ENCODE measurements around the gene DNAH8. TPM values are rescaled to one million over a fixed set of nuclear protein-coding genes. Genes with fewer than 3 reads are reported as not detected.

Gene DNAH8
- total RNA-seq, 1 experiment from 2014 or later = 0.15 TPM

GRCh38 chr6:38799529-38800184 is 84.5 kb downstream of the DNAH8 start:
- Histone ChIP-seq H3K79me2 (ENCODE audit: low read length) (no peaks in the 10 kb centered on the region), H3K27ac (ENCODE audit: low read length) (peak overlapping the region; percentile 57), H3K4me1 (ENCODE audit: insufficient read depth, low read length) (peaks cover 65% of the 10 kb centered on the region), H3F3A (ENCODE audit: low read length, unreplicated experiment) (no peaks in the 10 kb centered on the region), H2AFZ (ENCODE audit: low read length) (no peak overlapping the region), H3K27me3 (ENCODE audit: low read length) (no peaks in the 10 kb centered on the region), H3K36me3 (ENCODE audit: low read depth, low read length) (no peaks in the 10 kb centered on the region), H3K4me3 (ENCODE audit: low read length) (no peak overlapping the region), H4K20me1 (ENCODE audit: low read length) (no peaks in the 10 kb centered on the region), H3K9ac (ENCODE audit: low read length) (0 out of 2 replicates have a peak overlapping the region, but pooled peaks have one; percentile 14), H3K9me2 (replicated peaks; ENCODE audit: low read length) (no peaks in the 10 kb centered on the region), H3K4me2 (ENCODE audit: low read length) (peak overlapping the region; percentile 29; the same call in 1 of the 2 replicates), H3K9me3 (ENCODE audit: low read length) (no peaks in the 10 kb centered on the region)
- intact Hi-C loops (cut with micrococcal nuclease) = loop anchor here (5.0 kb wide), 1 partner anchor 47 kb away; no protein-coding TSS in a partner anchor
- TF ChIP-seq EZH2phosphoT487 (IDR thresholded peaks at IDR 0.05; ENCODE audit: borderline replicate concordance, low read length) (no peak), CTCF (conservative IDR thresholded peaks at IDR 0.05; ENCODE audit: low read depth, low read length) (no peak), EZH2 (IDR thresholded peaks at IDR 0.05; ENCODE audit: low read length, unreplicated experiment) (no peak)
- DNase-seq (peak; percentile 84), ATAC-seq (no peak)
- POLR2A ChIA-PET (ENCODE audit: unreplicated experiment) = interaction anchor here (0.6 kb wide), 1 partner anchor 96 kb away, joined by 7 read pairs; no protein-coding TSS in a partner anchor
- no TSS peak for BruUV-seq (replicated peaks)
- CTCF ChIA-PET = interaction anchor here (0.7 kb wide), 1 partner anchor 10 kb away, joined by 6 read pairs; no protein-coding TSS in a partner anchor

GRCh38 chr6:38801305-38801704 is 86.2 kb downstream of the DNAH8 start:
- H3K4me2 ChIP-seq (ENCODE audit: low read length) = no peak overlapping the region
- no peaks in the 10 kb centered on the region for H3K36me3 ChIP-seq (ENCODE audit: low read depth, low read length)
- no peaks in the 10 kb centered on the region for H3K27me3 ChIP-seq (ENCODE audit: low read length)
- no peaks in the 10 kb centered on the region for H3K9me3 ChIP-seq (ENCODE audit: low read length)
- no peaks in the 10 kb centered on the region for H3K79me2 ChIP-seq (ENCODE audit: low read length)
- no peaks in the 10 kb centered on the region for H4K20me1 ChIP-seq (ENCODE audit: low read length)
- DNase-seq (no peak), ATAC-seq (no peak)
- no peaks in the 10 kb centered on the region for H3K9me2 ChIP-seq (replicated peaks; ENCODE audit: low read length)
- no peak for TF ChIP-seq EZH2phosphoT487 (IDR thresholded peaks at IDR 0.05; ENCODE audit: borderline replicate concordance, low read length)
- TF ChIP-seq CTCF (conservative IDR thresholded peaks at IDR 0.05; ENCODE audit: low read depth, low read length) = no peak
- TF ChIP-seq EZH2 (IDR thresholded peaks at IDR 0.05; ENCODE audit: low read length, unreplicated experiment) = no peak
- peaks cover 49% of the 10 kb centered on the region for H3K4me1 ChIP-seq (ENCODE audit: insufficient read depth, low read length)
- no peaks in the 10 kb centered on the region for H3F3A ChIP-seq (ENCODE audit: low read length, unreplicated experiment)
- no peak overlapping the region for H3K4me3 ChIP-seq (ENCODE audit: low read length)
- ChIA-PET POLR2A (ENCODE audit: unreplicated experiment) (no interaction called here), CTCF (no interaction called here)
- no peak overlapping the region for H3K27ac ChIP-seq (ENCODE audit: low read length)
- no TSS peak for BruUV-seq (replicated peaks)
- H2AFZ ChIP-seq (ENCODE audit: low read length) = no peak overlapping the region
- intact Hi-C loops (cut with micrococcal nuclease) = no loop called here
- no peak overlapping the region for H3K9ac ChIP-seq (ENCODE audit: low read length)

GRCh38 chr6:38802497-38802896 is 87.4 kb downstream of the DNAH8 start:
- no peaks in the 10 kb centered on the region for H3K9me2 ChIP-seq (replicated peaks; ENCODE audit: low read length)
- ATAC-seq (no peak), DNase-seq (no peak)
- H3K79me2 ChIP-seq (ENCODE audit: low read length) = no peaks in the 10 kb centered on the region
- H3K4me1 ChIP-seq (ENCODE audit: insufficient read depth, low read length) = peaks cover 44% of the 10 kb centered on the region
- ChIA-PET CTCF (no interaction called here), POLR2A (ENCODE audit: unreplicated experiment) (no interaction called here)
- no peak overlapping the region for H2AFZ ChIP-seq (ENCODE audit: low read length)
- no peaks in the 10 kb centered on the region for H3F3A ChIP-seq (ENCODE audit: low read length, unreplicated experiment)
- H3K4me2 ChIP-seq (ENCODE audit: low read length) = no peak overlapping the region
- H3K36me3 ChIP-seq (ENCODE audit: low read depth, low read length) = no peaks in the 10 kb centered on the region
- TF ChIP-seq EZH2 (IDR thresholded peaks at IDR 0.05; ENCODE audit: low read length, unreplicated experiment) (no peak), EZH2phosphoT487 (IDR thresholded peaks at IDR 0.05; ENCODE audit: borderline replicate concordance, low read length) (no peak), CTCF (conservative IDR thresholded peaks at IDR 0.05; ENCODE audit: low read depth, low read length) (no peak)
- H3K4me3 ChIP-seq (ENCODE audit: low read length) = no peak overlapping the region
- H3K27ac ChIP-seq (ENCODE audit: low read length) = 0 out of 2 replicates have a peak overlapping the region, but pooled peaks have one; percentile 9
- intact Hi-C loops (cut with micrococcal nuclease) = no loop called here
- no peaks in the 10 kb centered on the region for H4K20me1 ChIP-seq (ENCODE audit: low read length)
- no peak overlapping the region for H3K9ac ChIP-seq (ENCODE audit: low read length)
- H3K9me3 ChIP-seq (ENCODE audit: low read length) = no peaks in the 10 kb centered on the region
- H3K27me3 ChIP-seq (ENCODE audit: low read length) = no peaks in the 10 kb centered on the region
- BruUV-seq (replicated peaks) = no TSS peak
